GM23338 (cell line): ENCODE measurements around the gene TSC22D1. TPM values are rescaled to one million over a fixed set of nuclear protein-coding genes. Genes with fewer than 3 reads are reported as not detected.

ENCODE experiments used
- ATAC-seq: fragments of 200-7000 bp; cut with Tn5 transposase; 3 replicates; pipeline ENCODE4 v1.9.1; 2020
- DNase-seq: peaks from one replicate; pipeline ENCODE4 v3.0.0-alpha.2; 2015; ENCODE audit warnings: low spot score
- H2AFZ ChIP-seq: fragments of 200-600 bp; sonication (generic); 2 replicates; pipeline ENCODE4 v1.8.0; 2016; ENCODE audit warnings: antibody characterized with exemption, mild to moderate bottlenecking, moderate library complexity
- H3F3A ChIP-seq: fragments of 200-600 bp; sonication (generic); replicated peaks from 2 replicates; pipeline ENCODE4 v1.8.0; 2017; ENCODE audit warnings: antibody characterized with exemption, mixed run types, low read depth
- H3K27ac ChIP-seq: fragments of 200-600 bp; sonication (generic); 2 replicates; pipeline ENCODE4 v1.6.1; 2016; ENCODE audit warnings: low read depth
- H3K27me3 ChIP-seq: fragments of 200-600 bp; sonication (generic); 2 replicates; pipeline ENCODE4 v1.8.0; 2016; ENCODE audit warnings: mild to moderate bottlenecking, mixed run types, moderate library complexity; ENCODE audit not compliant: insufficient read depth
- H3K36me3 ChIP-seq: fragments of 200-600 bp; sonication (generic); 2 replicates; pipeline ENCODE4 v1.8.0; 2016; ENCODE audit warnings: mild to moderate bottlenecking; ENCODE audit not compliant: insufficient read depth
- H3K4me1 ChIP-seq: fragments of 200-600 bp; sonication (generic); 2 replicates; pipeline ENCODE4 v1.8.0; 2016; ENCODE audit warnings: mild to moderate bottlenecking, moderate library complexity; ENCODE audit not compliant: insufficient read depth
- H3K4me2 ChIP-seq: fragments of 200-600 bp; sonication (generic); 2 replicates; pipeline ENCODE4 v1.7.1; 2017; ENCODE audit warnings: mixed run types
- H3K4me3 ChIP-seq: fragments of 200-600 bp; sonication (generic); 2 replicates; pipeline ENCODE4 v1.6.1; 2016; ENCODE audit warnings: mixed run types
- H3K79me2 ChIP-seq: fragments of 200-600 bp; sonication (generic); replicated peaks from 2 replicates; pipeline ENCODE4 v1.8.0; 2017; ENCODE audit warnings: mild to moderate bottlenecking; ENCODE audit not compliant: insufficient read depth
- H3K9me2 ChIP-seq: fragments of 200-600 bp; sonication (generic); 2 replicates; pipeline ENCODE4 v1.8.0; 2017; ENCODE audit not compliant: insufficient read depth
- H4K20me1 ChIP-seq: fragments of 200-600 bp; sonication (generic); replicated peaks from 2 replicates; pipeline ENCODE4 v1.8.0; 2017; ENCODE audit warnings: mild to moderate bottlenecking; ENCODE audit not compliant: insufficient read depth
- H3K27ac Mint-ChIP-seq: 2 replicates; pipeline ENCODE4 v1.8.0; 2020; ENCODE audit warnings: inconsistent platforms, mild to moderate bottlenecking, moderate library complexity, mixed read lengths
- H3K27me3 Mint-ChIP-seq: 3 replicates; pipeline ENCODE4 v1.8.0; 2022; ENCODE audit warnings: low read depth, mild to moderate bottlenecking, moderate library complexity, mixed read lengths, inconsistent platforms; ENCODE audit not compliant: insufficient read depth, poor library complexity
- H3K36me3 Mint-ChIP-seq: 3 replicates; pipeline ENCODE4 v1.8.0; 2021; ENCODE audit warnings: low read depth, mild to moderate bottlenecking, inconsistent platforms, moderate library complexity, mixed read lengths
- H3K4me1 Mint-ChIP-seq: 3 replicates; pipeline ENCODE4 v1.8.0; 2020; ENCODE audit warnings: mild to moderate bottlenecking, inconsistent platforms, mixed read lengths
- H3K4me3 Mint-ChIP-seq: 3 replicates; pipeline ENCODE4 v1.8.0; 2021; ENCODE audit warnings: moderate library complexity, mild to moderate bottlenecking, inconsistent platforms, mixed read lengths
- H3K9me3 Mint-ChIP-seq: 3 replicates; pipeline ENCODE4 v1.8.0; 2020; ENCODE audit warnings: moderate library complexity, mild to moderate bottlenecking, inconsistent platforms, mixed read lengths
- CTCF ChIP-seq, 2 experiments: fragments of 200-600 bp in 1 of 2; sonication (generic) in 1 of 2; conservative IDR thresholded peaks; 2 replicates each; pipeline versions ENCODE4 v1.5.1 to v1.6.1; 2016 to 2017; ENCODE audit warnings: antibody characterized with exemption in 2 of 2, low read depth in 2 of 2, mild to moderate bottlenecking in 2 of 2, moderate library complexity in 1 of 2
- ETS1 ChIP-seq: IDR thresholded peaks from 2 replicates; pipeline ENCODE4 v1.6.1; 2016; ENCODE audit warnings: antibody characterized with exemption
- EZH2 ChIP-seq: fragments of 200-600 bp; sonication (generic); IDR thresholded peaks from one replicate; pipeline ENCODE4 v1.8.0; 2017; ENCODE audit warnings: antibody characterized with exemption, mild to moderate bottlenecking, low read depth; ENCODE audit not compliant: unreplicated experiment
- EZH2phosphoT487 ChIP-seq: fragments of 200-600 bp; sonication (generic); IDR thresholded peaks from one replicate; pipeline ENCODE4 v1.8.1; 2018; ENCODE audit warnings: antibody characterized with exemption; ENCODE audit not compliant: unreplicated experiment
- NANOG ChIP-seq: IDR thresholded peaks from 2 replicates; pipeline ENCODE4 v1.6.1; 2016; ENCODE audit warnings: antibody characterized with exemption, borderline replicate concordance
- REST ChIP-seq: IDR thresholded peaks from one replicate; pipeline ENCODE4 v1.6.1; 2018; ENCODE audit warnings: antibody characterized with exemption; ENCODE audit not compliant: unreplicated experiment
- STAT1 ChIP-seq: IDR thresholded peaks from one replicate; pipeline ENCODE4 v1.6.1; 2016; ENCODE audit warnings: antibody characterized with exemption; ENCODE audit not compliant: unreplicated experiment
- ZNF114 ChIP-seq: fragments of 250-450 bp; sonication (Bioruptor Pico); IDR thresholded peaks from 2 replicates; pipeline ENCODE4 v1.5.0; 2020; ENCODE audit warnings: mild to moderate bottlenecking, moderate library complexity
- ZNF462 ChIP-seq: fragments of 250-450 bp; sonication (Bioruptor Pico); IDR thresholded peaks from 2 replicates; pipeline ENCODE4 v1.5.0; 2020; ENCODE audit warnings: mild to moderate bottlenecking, moderate library complexity
- polyA plus RNA-seq: library from polyadenylated mRNA; unstranded; fragments of >200 nt; fragmentation: Nextera tagmentation; extraction: Ambion mirVana; gene quantifications from 2 replicates; pipeline ENCODE4 v1.2.1, GENCODE V29; 2016
- total RNA-seq: library from RNA; depleted of rRNA; stranded (reverse); fragments of >200 nt; shearing (Covaris generic); gene quantifications from 2 replicates; pipeline ENCODE4 v1.2.3, GENCODE V29; 2014

The TSC22D1 gene
- total and polyA plus RNA-seq, 2 experiments from 2014 or later = 58.5 to 114 TPM

GRCh38 chr13:44573071-44573470 lies 3.1 kb downstream of the TSC22D1 start:
- peak; percentile 49 for DNase-seq
- Histone ChIP-seq H4K20me1 (peaks cover 15% of the 10 kb centered on the region; the same call in 1 of the 2 replicates), H3K36me3 (no peaks in the 10 kb centered on the region), H3K4me2 (peak overlapping the region; percentile 75), H3K27ac (no peak overlapping the region), H3K27me3 (no peaks in the 10 kb centered on the region), H3K9me2 (no peaks in the 10 kb centered on the region), H2AFZ (no peak overlapping the region), H3K4me3 (peak overlapping the region; percentile 71), H3K79me2 (peaks cover 81% of the 10 kb centered on the region), H3F3A (peaks cover 3% of the 10 kb centered on the region; the same call in 1 of the 2 replicates), H3K4me1 (peaks cover 36% of the 10 kb centered on the region)
- peaks cover 43% of the 10 kb centered on the region for H3K36me3 Mint-ChIP-seq
- TF ChIP-seq CTCF (conservative IDR thresholded peaks at IDR 0.05; ENCODE audit: low read depth in 2 of 2) (peak; percentile 6 to 23; a peak in 1 of 4 replicates), EZH2 (no peak)
- peak; percentile 3 for ATAC-seq
- peak overlapping the region; percentile 95 for H3K4me3 Mint-ChIP-seq
- no peak overlapping the region; the same call in 1 of the 2 replicates for H3K27ac Mint-ChIP-seq
- H3K9me3 Mint-ChIP-seq = no peaks in the 10 kb centered on the region
- H3K4me1 Mint-ChIP-seq = peaks cover 52% of the 10 kb centered on the region
- peaks cover 11% of the 10 kb centered on the region for H3K27me3 Mint-ChIP-seq

- Histone ChIP-seq H3K79me2 (peaks cover 100% of the 10 kb centered on the region), H3K27me3 (no peaks in the 10 kb centered on the region), H3K27ac (peak overlapping the region; percentile 13), H3K9me2 (no peaks in the 10 kb centered on the region), H3K4me2 (peak overlapping the region; percentile 50), H3K4me1 (peaks cover 54% of the 10 kb centered on the region), H2AFZ (no peak overlapping the region), H3K4me3 (no peak overlapping the region), H4K20me1 (peaks cover 13% of the 10 kb centered on the region; the same call in 1 of the 2 replicates), H3K36me3 (no peaks in the 10 kb centered on the region), H3F3A (no peaks in the 10 kb centered on the region)
- Mint-ChIP-seq H3K4me1 (peaks cover 50% of the 10 kb centered on the region), H3K27me3 (no peaks in the 10 kb centered on the region), H3K9me3 (no peaks in the 10 kb centered on the region), H3K36me3 (peaks cover 11% of the 10 kb centered on the region; the same call in 2 of the 3 replicates), H3K27ac (peak overlapping the region; percentile 35; the same call in 1 of the 2 replicates), H3K4me3 (peak overlapping the region; percentile 40; the same call in 2 of the 3 replicates)
- DNase-seq = no peak
- ATAC-seq = no peak
- no peak for TF ChIP-seq ETS1
- TF ChIP-seq ZNF462 = no peak
- TF ChIP-seq NANOG = no peak
- TF ChIP-seq STAT1 = no peak
- TF ChIP-seq REST = no peak
- no peak for TF ChIP-seq EZH2phosphoT487
- no peak for TF ChIP-seq ZNF114
Observed at GRCh38 chr13:44566601-44567000, 9.5 kb downstream of the TSC22D1 start.
